ENCODE results near the gene CALML3. TPM values are rescaled to one million over a fixed set of nuclear protein-coding genes. Genes with fewer than 3 reads are reported as not detected.

CALML3 gene
- total and polyA plus RNA-seq, 2 of the 8 experiments (the other 6 are each of a cell fraction or from before 2014, with no cell fraction given), result not detected

GRCh38 chr10:5550250-5550545 lies 25.4 kb downstream of the CALML3 start (continued):
- no peak for TF ChIP-seq CHD7 (IDR thresholded peaks at IDR 0.05; ENCODE audit: insufficient replicate concordance, low read length)
- no peak for TF ChIP-seq PHF8 (conservative IDR thresholded peaks at IDR 0.05; ENCODE audit: low read depth, low read length)
- no peak for TF ChIP-seq BRCA1 (IDR thresholded peaks at IDR 0.05; ENCODE audit: low read depth, low read length)
- TF ChIP-seq TBP (IDR thresholded peaks at IDR 0.05; ENCODE audit: low read depth, low read length), result no peak
- TF ChIP-seq SP1 (IDR thresholded peaks at IDR 0.05; ENCODE audit: low read depth, low read length), result no peak
- TF ChIP-seq HDAC2 (IDR thresholded peaks at IDR 0.05; ENCODE audit: borderline replicate concordance in 1 of 2, low read depth in 2 of 2, low read length in 2 of 2), result no peak
- no peak for TF ChIP-seq EZH2 (IDR thresholded peaks at IDR 0.05; ENCODE audit: low read depth, low read length, severe bottlenecking)
- TF ChIP-seq HDAC6 (IDR thresholded peaks at IDR 0.05; ENCODE audit: low read depth, low read length), result no peak
- TF ChIP-seq SIN3A (conservative IDR thresholded peaks at IDR 0.05 in 1 of 2, IDR thresholded peaks at IDR 0.05 in 1 of 2; ENCODE audit: low read depth in 1 of 2, low read length in 2 of 2), result no peak

All from H1 (cell line).